ENCODE measurements around the gene MOB1B. TPM values are rescaled to one million over a fixed set of nuclear protein-coding genes. Genes with fewer than 3 reads are reported as not detected.

Gene MOB1B
- total RNA-seq, 4 donors from 2014 or later = 8.6 to 14.6 (median 12.2) TPM

- intact Hi-C loops (cut with DNase I; ENCODE audit: low total_unique reads) = no loop called here
- TF ChIP-seq POLR2A (IDR thresholded peaks at IDR 0.05) (no peak), CTCF (IDR thresholded peaks at IDR 0.05) (no peak)
- DNase-seq (ENCODE audit: low spot score in 2 of 2) = no peak
- no peak overlapping the region for H3K4me3 ChIP-seq (ENCODE audit: low read depth, poor library complexity, severe bottlenecking)
- 82 to 84% methylated on average over 2 of the region's 2 CpGs for WGBS, 2 donors
These were observed 28.5 kb downstream of the MOB1B start for GRCh38 chr4:70930530-70931256.

GRCh38 chr4:70931347-70931746, 29.2 kb downstream of the MOB1B start:
- no peak overlapping the region for H3K4me3 ChIP-seq (ENCODE audit: low read depth, poor library complexity, severe bottlenecking)
- no peak for DNase-seq (ENCODE audit: low spot score in 2 of 2)
- intact Hi-C loops (cut with DNase I; ENCODE audit: low total_unique reads) = no loop called here
- 91 to 93% methylated on average over 1 of the region's 1 CpG for WGBS, 2 donors
- TF ChIP-seq CTCF (IDR thresholded peaks at IDR 0.05) (no peak), POLR2A (IDR thresholded peaks at IDR 0.05) (no peak)

- no peak for DNase-seq (ENCODE audit: low spot score in 2 of 2)
- no peak overlapping the region for H3K4me3 ChIP-seq (ENCODE audit: low read depth, poor library complexity, severe bottlenecking)
- WGBS, 2 donors = 96 to 97% methylated on average over 2 of the region's 2 CpGs
- intact Hi-C loops (cut with DNase I; ENCODE audit: low total_unique reads) = no loop called here
- TF ChIP-seq CTCF (IDR thresholded peaks at IDR 0.05) (no peak), POLR2A (IDR thresholded peaks at IDR 0.05) (no peak)
These were observed 30.8 kb downstream of the MOB1B start for GRCh38 chr4:70932984-70933383.

- TF ChIP-seq CTCF (IDR thresholded peaks at IDR 0.05) (no peak), POLR2A (IDR thresholded peaks at IDR 0.05) (no peak)
- H3K4me3 ChIP-seq (ENCODE audit: low read depth, poor library complexity, severe bottlenecking) = no peak overlapping the region
- DNase-seq (ENCODE audit: low spot score in 2 of 2) = no peak
- 91 to 93% methylated on average over 7 of the region's 7 CpGs for WGBS, 2 donors
- intact Hi-C loops (cut with DNase I; ENCODE audit: low total_unique reads) = no loop called here
These were observed 33.0 kb downstream of the MOB1B start for GRCh38 chr4:70935038-70935695.

GRCh38 chr4:70936200-70936787, 34.1 kb downstream of the MOB1B start:
- H3K4me3 ChIP-seq (ENCODE audit: low read depth, poor library complexity, severe bottlenecking) = no peak overlapping the region
- intact Hi-C loops (cut with DNase I; ENCODE audit: low total_unique reads) = no loop called here
- DNase-seq (ENCODE audit: low spot score in 2 of 2) = no peak
- WGBS, 2 donors = 83 to 92% methylated on average over 4 of the region's 4 CpGs
- TF ChIP-seq POLR2A (IDR thresholded peaks at IDR 0.05) (no peak), CTCF (IDR thresholded peaks at IDR 0.05) (no peak)
